ENCODE results near the gene PRKAR1B.

DNA sequence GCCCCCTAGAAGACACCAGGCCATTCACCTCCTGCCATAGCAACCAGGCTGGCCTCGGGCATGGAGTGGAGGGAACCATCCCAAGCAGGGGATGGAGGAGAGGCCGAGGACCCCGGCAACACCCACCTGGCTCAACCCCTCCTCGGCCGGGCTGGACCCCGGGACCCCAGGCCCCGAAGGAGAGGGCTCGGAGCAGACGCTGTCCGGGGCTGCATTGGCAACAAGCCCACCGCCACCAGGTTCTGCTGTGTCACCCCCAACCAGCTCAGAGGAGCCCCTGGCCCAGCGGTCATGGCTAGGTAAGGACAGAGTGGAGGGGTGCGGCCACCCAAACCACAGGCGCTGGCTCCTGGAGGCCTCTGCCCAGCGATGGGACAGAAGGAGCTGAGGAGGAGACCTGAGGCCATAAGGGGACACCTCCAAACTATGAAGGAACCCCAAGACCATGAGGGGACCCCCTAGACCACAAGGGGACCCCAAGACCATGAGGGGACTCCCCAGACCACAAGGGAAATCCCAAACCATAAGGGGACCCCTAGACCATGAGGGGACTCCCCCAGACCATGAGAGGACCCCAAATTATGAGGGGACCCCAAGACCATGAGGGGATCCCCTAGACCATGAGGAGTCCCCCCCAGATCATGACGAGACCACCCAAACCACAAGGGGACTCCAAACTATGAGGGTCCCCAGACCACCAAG is 132.7 kb downstream of the PRKAR1B start:
- TF ChIP-seq GATA2 (IDR thresholded peaks at IDR 0.05; ENCODE audit: low read depth, low read length) = no peak
- TF ChIP-seq GATA3 (IDR thresholded peaks at IDR 0.05; ENCODE audit: low read depth, low read length) = no peak

Data from SH-SY5Y (cell line).